Testis (tissue), 2 donors: ENCODE data around the gene AP1M1.

ENCODE experiments used
- POLR2A ChIP-seq: fragments of 450-650 bp; IDR thresholded peaks from one replicate; pipeline ENCODE4 v1.6.1; 2017; ENCODE audit warnings: antibody characterized with exemption, mild to moderate bottlenecking, moderate library complexity
- TF ChIP-seq, protein P1 (sequence below), 3 experiments: fragments of 450-650 bp in 2 of 3; fragments of 200-600 bp in 1 of 3; sonication (generic) in 1 of 3; IDR thresholded peaks; one replicate each; pipeline ENCODE4 v1.5.1; 2016 to 2019; ENCODE audit warnings: antibody characterized with exemption in 3 of 3, mild to moderate bottlenecking in 2 of 3, moderate library complexity in 1 of 3

DNA sequence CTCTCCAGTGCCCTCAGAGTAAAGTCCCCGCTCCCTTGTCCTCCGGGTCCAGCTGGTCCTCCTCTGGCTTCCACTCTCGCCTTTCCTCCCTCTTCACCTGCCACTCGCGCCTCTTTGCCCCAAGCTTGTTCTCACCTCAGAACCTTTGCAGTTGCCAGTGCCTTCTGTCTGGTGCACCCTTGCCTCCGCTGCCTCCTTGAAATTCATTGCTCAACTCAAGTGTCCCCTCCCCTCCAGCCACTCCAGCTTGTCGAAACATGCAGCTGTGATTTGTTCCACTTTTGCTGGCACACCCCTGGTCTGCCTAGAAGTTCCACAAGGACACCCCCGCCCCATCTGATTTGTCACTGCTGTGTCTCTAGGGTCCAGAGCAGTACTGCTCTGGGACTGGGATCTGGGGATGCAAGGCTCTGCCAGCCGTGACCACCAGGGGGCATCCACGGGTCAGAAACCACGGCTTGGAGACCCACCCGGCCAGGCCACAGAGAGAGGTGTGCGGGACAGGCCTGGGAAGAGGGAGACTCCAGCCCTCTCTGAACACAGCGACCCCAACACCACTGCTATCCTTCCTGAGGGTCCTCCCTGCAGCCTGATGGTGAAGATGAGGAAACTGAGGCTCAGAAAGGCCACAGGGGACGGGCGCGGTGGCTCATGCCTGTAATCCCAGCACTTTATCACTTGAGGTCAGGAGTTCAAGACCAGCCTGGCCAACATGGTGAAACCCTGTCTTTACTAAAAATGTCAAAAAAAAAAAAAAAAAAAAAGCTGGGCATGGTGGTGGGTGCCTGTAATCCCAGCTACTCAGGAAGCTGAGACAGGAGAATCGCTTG is 49.9 kb downstream of the AP1M1 start:
- TF ChIP-seq, protein P1, sequence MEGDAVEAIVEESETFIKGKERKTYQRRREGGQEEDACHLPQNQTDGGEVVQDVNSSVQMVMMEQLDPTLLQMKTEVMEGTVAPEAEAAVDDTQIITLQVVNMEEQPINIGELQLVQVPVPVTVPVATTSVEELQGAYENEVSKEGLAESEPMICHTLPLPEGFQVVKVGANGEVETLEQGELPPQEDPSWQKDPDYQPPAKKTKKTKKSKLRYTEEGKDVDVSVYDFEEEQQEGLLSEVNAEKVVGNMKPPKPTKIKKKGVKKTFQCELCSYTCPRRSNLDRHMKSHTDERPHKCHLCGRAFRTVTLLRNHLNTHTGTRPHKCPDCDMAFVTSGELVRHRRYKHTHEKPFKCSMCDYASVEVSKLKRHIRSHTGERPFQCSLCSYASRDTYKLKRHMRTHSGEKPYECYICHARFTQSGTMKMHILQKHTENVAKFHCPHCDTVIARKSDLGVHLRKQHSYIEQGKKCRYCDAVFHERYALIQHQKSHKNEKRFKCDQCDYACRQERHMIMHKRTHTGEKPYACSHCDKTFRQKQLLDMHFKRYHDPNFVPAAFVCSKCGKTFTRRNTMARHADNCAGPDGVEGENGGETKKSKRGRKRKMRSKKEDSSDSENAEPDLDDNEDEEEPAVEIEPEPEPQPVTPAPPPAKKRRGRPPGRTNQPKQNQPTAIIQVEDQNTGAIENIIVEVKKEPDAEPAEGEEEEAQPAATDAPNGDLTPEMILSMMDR (IDR thresholded peaks at IDR 0.05): peak; percentile 88 to 98 (median 93)
- no peak for TF ChIP-seq POLR2A
